Upper lobe of left lung (tissue), 4 donors: ENCODE measurements around the gene MMP7.

Experiments used
- CTCF ChIP-seq, 6 experiments: fragments of 450-650 bp in 4 of 6; fragments of 200-600 bp in 2 of 6; sonication (generic) in 2 of 6; IDR thresholded peaks; one replicate each; pipeline ENCODE4 v1.5.1; 2016 to 2019; ENCODE audit warnings: antibody characterized with exemption in 6 of 6
- POLR2AphosphoS5 ChIP-seq, 2 donors: sonication (generic); formaldehyde crosslinking; IDR thresholded peaks; one replicate each; pipeline ENCODE4 v1.5.1; 2017; ENCODE audit warnings: antibody characterized with exemption in 2 of 2

GRCh38 chr11:102564110-102564509, 33.6 kb upstream of the MMP7 start:
- TF ChIP-seq CTCF (IDR thresholded peaks at IDR 0.05) (no peak), POLR2AphosphoS5 (IDR thresholded peaks at IDR 0.05) (no peak)
